Hepatocyte (in vitro differentiated cells): ENCODE measurements around the gene MEN1. TPM values are rescaled to one million over a fixed set of nuclear protein-coding genes. Genes with fewer than 3 reads are reported as not detected.

Experiments used
- DNase-seq: peaks from one replicate; pipeline ENCODE4 v3.0.0-alpha.2; 2016; ENCODE audit warnings: low spot score
- H2AFZ ChIP-seq: fragments of 200-600 bp; sonication (generic); 2 replicates; pipeline ENCODE4 v1.6.0; 2016; ENCODE audit warnings: antibody characterized with exemption, mild to moderate bottlenecking
- H3K27ac ChIP-seq: fragments of 200-600 bp; sonication (generic); 2 replicates; pipeline ENCODE4 v1.5.1; 2016; ENCODE audit warnings: mild to moderate bottlenecking
- H3K27me3 ChIP-seq: fragments of 200-600 bp; sonication (generic); 2 replicates; pipeline ENCODE4 v1.6.1; 2016
- H3K36me3 ChIP-seq: fragments of 200-600 bp; sonication (generic); replicated peaks from 2 replicates; pipeline ENCODE4 v1.5.1; 2016; ENCODE audit warnings: low read depth; ENCODE audit not compliant: insufficient read depth
- H3K4me1 ChIP-seq: fragments of 200-600 bp; sonication (generic); 2 replicates; pipeline ENCODE4 v1.5.1; 2016; ENCODE audit warnings: mild to moderate bottlenecking, moderate library complexity; ENCODE audit not compliant: insufficient read depth
- H3K4me2 ChIP-seq: fragments of 200-600 bp; sonication (generic); 2 replicates; pipeline ENCODE4 v1.6.0; 2016
- H3K4me3 ChIP-seq: fragments of 200-600 bp; sonication (generic); 2 replicates; pipeline ENCODE4 v1.5.1; 2016; ENCODE audit warnings: mild to moderate bottlenecking
- H3K79me2 ChIP-seq: fragments of 200-600 bp; sonication (generic); 2 replicates; pipeline ENCODE4 v1.6.0; 2017; ENCODE audit warnings: mild to moderate bottlenecking
- H3K9me2 ChIP-seq: fragments of 200-600 bp; sonication (generic); replicated peaks from 2 replicates; pipeline ENCODE4 v1.6.0; 2017; ENCODE audit warnings: mild to moderate bottlenecking; ENCODE audit not compliant: insufficient read depth
- H3K9me3 ChIP-seq: fragments of 200-600 bp; sonication (generic); 2 replicates; pipeline ENCODE4 v1.5.1; 2016; ENCODE audit warnings: low read depth, mild to moderate bottlenecking
- H4K20me1 ChIP-seq: fragments of 200-600 bp; sonication (generic); 2 replicates; pipeline ENCODE4 v1.6.0; 2016; ENCODE audit warnings: mild to moderate bottlenecking; ENCODE audit not compliant: insufficient read depth, poor library complexity, severe bottlenecking
- CTCF ChIP-seq: fragments of 200-600 bp; sonication (generic); IDR thresholded peaks from 2 replicates; pipeline ENCODE4 v1.5.1; 2016; ENCODE audit warnings: antibody characterized with exemption, mild to moderate bottlenecking; ENCODE audit not compliant: poor library complexity
- EZH2 ChIP-seq: fragments of 200-600 bp; sonication (generic); IDR thresholded peaks from 2 replicates; pipeline ENCODE4 v1.6.1; 2016; ENCODE audit warnings: antibody characterized with exemption, mild to moderate bottlenecking, borderline replicate concordance
- EZH2phosphoT487 ChIP-seq: fragments of 200-600 bp; sonication (generic); IDR thresholded peaks from one replicate; pipeline ENCODE4 v1.6.1; 2018; ENCODE audit warnings: antibody characterized with exemption, mild to moderate bottlenecking, low read depth, moderate library complexity; ENCODE audit not compliant: unreplicated experiment, severe bottlenecking
- WGBS: methylation state at CpG from one replicate; pipeline ENCODE4 v1.1.6; 2016; ENCODE audit warnings: low lambda C conversion rate; ENCODE audit errors: missing lambda C conversion rate; 5-methylcytosine and 5-hydroxymethylcytosine counted together
- polyA plus RNA-seq: library from polyadenylated mRNA; unstranded; fragments of >200 nt; fragmentation: Nextera tagmentation; extraction: Ambion mirVana; gene quantifications from 2 replicates; pipeline ENCODE4 v1.2.1, GENCODE V29; 2016
- total RNA-seq: library from RNA; depleted of rRNA; stranded (reverse); fragments of >200 nt; gene quantifications from 2 replicates; pipeline ENCODE4 v1.2.3, GENCODE V29; 2014

MEN1 gene
- total and polyA plus RNA-seq, 2 experiments from 2014 or later = 18.6 to 49.1 TPM

GRCh38 chr11:64803846-64804345 is 6.5 kb downstream of the MEN1 start:
- WGBS = 44% methylated on average over 15 of the region's 15 CpGs
- no peak for TF ChIP-seq EZH2
- no peak for TF ChIP-seq EZH2phosphoT487
- no peak for TF ChIP-seq CTCF

GRCh38 chr11:64803158-64803845 is 7.0 kb downstream of the MEN1 start, which contains the start of gene MAP4K2:
MAP4K2 (minus strand) TSS chr11:64803214; CDS start chr11:64803149, 65 bp downstream.
- peaks cover 3% of the 10 kb centered on the region for H3K79me2 ChIP-seq
- peak within 1 kb of the TSS; percentile 98 for H2AFZ ChIP-seq
- H3K9me2 ChIP-seq = no peaks in the 10 kb centered on the region
- peak; percentile 97 for DNase-seq
- H3K4me3 ChIP-seq = peak within 1 kb of the TSS; percentile 83
- H3K27me3 ChIP-seq = no peaks in the 10 kb centered on the region
- H4K20me1 ChIP-seq = no peaks in the 10 kb centered on the region
- under 1% methylated on average over 18 of the region's 58 CpGs for WGBS
- TF ChIP-seq EZH2 (no peak), CTCF (peak; percentile 28), EZH2phosphoT487 (no peak)
- no peaks in the 10 kb centered on the region for H3K36me3 ChIP-seq
- no peaks in the 10 kb centered on the region for H3K9me3 ChIP-seq
- H3K4me1 ChIP-seq = peaks cover 20% of the 10 kb centered on the region
- peak within 1 kb of the TSS; percentile 96 for H3K4me2 ChIP-seq
- H3K27ac ChIP-seq = peak within 1 kb of the TSS; percentile 98

More at GRCh38 chr11:64803846-64804345, 6.5 kb downstream of the MEN1 start:
- H4K20me1 ChIP-seq = no peaks in the 10 kb centered on the region
- no peak for DNase-seq
- no peaks in the 10 kb centered on the region for H3K36me3 ChIP-seq
- peak overlapping the region; percentile 98 for H2AFZ ChIP-seq
- H3K27me3 ChIP-seq = no peaks in the 10 kb centered on the region
- peak overlapping the region; percentile 98 for H3K27ac ChIP-seq
- peaks cover 20% of the 10 kb centered on the region for H3K4me1 ChIP-seq
- H3K79me2 ChIP-seq = peaks cover 8% of the 10 kb centered on the region
- H3K4me3 ChIP-seq = peak overlapping the region; percentile 83
- H3K4me2 ChIP-seq = peak overlapping the region; percentile 96
- no peaks in the 10 kb centered on the region for H3K9me3 ChIP-seq
- H3K9me2 ChIP-seq = no peaks in the 10 kb centered on the region

- Histone ChIP-seq H3K4me2 (peak overlapping the region; percentile 94), H4K20me1 (no peaks in the 10 kb centered on the region), H3K9me2 (no peaks in the 10 kb centered on the region), H3K4me3 (peak overlapping the region; percentile 55), H2AFZ (peak overlapping the region; percentile 89), H3K36me3 (no peaks in the 10 kb centered on the region), H3K9me3 (no peaks in the 10 kb centered on the region), H3K4me1 (peaks cover 20% of the 10 kb centered on the region), H3K27ac (peak overlapping the region; percentile 69), H3K27me3 (no peaks in the 10 kb centered on the region), H3K79me2 (no peaks in the 10 kb centered on the region)
- no peak for DNase-seq
- 24% methylated on average over 22 of the region's 54 CpGs for WGBS
- TF ChIP-seq CTCF (no peak), EZH2 (no peak), EZH2phosphoT487 (no peak)
These were observed 7.8 kb downstream of the MEN1 start for GRCh38 chr11:64802370-64803157.
